IPS-20b (cell line): ENCODE results near the gene NCCRP1.
"Not testable (repeated sequence)": the region's sequence is repeated elsewhere in the genome, so short reads cannot be mapped to it uniquely, and the experiment has no call there.

ENCODE experiments used
- H3K27ac ChIP-seq: one replicate; pipeline ENCODE4 v1.5.1; 2013; ENCODE audit warnings: low read length
- H3K27me3 ChIP-seq: 2 replicates; pipeline ENCODE4 v1.6.1; 2013; ENCODE audit warnings: mild to moderate bottlenecking, low read length, inconsistent platforms; ENCODE audit not compliant: insufficient read depth
- H3K36me3 ChIP-seq: 2 replicates; pipeline ENCODE4 v1.6.1; 2013; ENCODE audit warnings: low read depth, mild to moderate bottlenecking, inconsistent platforms, low read length, moderate library complexity; ENCODE audit not compliant: insufficient read depth
- H3K4me1 ChIP-seq: 2 replicates; pipeline ENCODE4 v1.6.1; 2013; ENCODE audit warnings: mild to moderate bottlenecking, control low read depth, inconsistent platforms, low read length, moderate library complexity; ENCODE audit not compliant: insufficient read depth
- H3K4me3 ChIP-seq: 2 replicates; pipeline ENCODE4 v1.5.1; 2013; ENCODE audit warnings: mild to moderate bottlenecking, low read length, inconsistent platforms
- H3K9ac ChIP-seq: 2 replicates; pipeline ENCODE4 v1.6.1; 2013; ENCODE audit warnings: low read depth, mild to moderate bottlenecking, inconsistent platforms, low read length, moderate library complexity
- H3K9me3 ChIP-seq: 2 replicates; pipeline ENCODE4 v1.6.1; 2013; ENCODE audit warnings: mild to moderate bottlenecking, low read depth, low read length, inconsistent platforms; ENCODE audit not compliant: insufficient read depth

The NCCRP1 gene

DNA sequence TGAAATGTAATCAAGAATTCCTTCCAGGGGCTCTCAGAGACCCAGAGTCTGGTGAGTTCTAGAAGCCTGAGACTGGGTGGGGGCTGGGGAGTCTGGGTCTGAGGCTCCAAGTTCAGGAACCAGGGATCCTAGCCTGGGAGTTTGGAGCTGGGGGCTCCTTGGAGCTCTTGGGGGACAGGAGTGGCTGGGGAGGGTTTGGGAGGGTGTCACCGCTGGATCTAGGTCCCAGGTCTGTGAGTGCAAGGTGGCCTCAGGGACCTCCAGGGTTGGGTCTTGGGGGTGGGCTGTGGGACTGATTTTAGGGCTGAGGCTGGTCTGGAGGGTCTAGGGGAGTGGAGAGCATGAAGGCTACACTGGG lies 6.2 kb downstream of the NCCRP1 start:
- no peak overlapping the region for H3K9ac ChIP-seq
- peaks cover 64% of the 10 kb centered on the region for H3K27me3 ChIP-seq
- H3K4me1 ChIP-seq = no peaks in the 10 kb centered on the region

DNA sequence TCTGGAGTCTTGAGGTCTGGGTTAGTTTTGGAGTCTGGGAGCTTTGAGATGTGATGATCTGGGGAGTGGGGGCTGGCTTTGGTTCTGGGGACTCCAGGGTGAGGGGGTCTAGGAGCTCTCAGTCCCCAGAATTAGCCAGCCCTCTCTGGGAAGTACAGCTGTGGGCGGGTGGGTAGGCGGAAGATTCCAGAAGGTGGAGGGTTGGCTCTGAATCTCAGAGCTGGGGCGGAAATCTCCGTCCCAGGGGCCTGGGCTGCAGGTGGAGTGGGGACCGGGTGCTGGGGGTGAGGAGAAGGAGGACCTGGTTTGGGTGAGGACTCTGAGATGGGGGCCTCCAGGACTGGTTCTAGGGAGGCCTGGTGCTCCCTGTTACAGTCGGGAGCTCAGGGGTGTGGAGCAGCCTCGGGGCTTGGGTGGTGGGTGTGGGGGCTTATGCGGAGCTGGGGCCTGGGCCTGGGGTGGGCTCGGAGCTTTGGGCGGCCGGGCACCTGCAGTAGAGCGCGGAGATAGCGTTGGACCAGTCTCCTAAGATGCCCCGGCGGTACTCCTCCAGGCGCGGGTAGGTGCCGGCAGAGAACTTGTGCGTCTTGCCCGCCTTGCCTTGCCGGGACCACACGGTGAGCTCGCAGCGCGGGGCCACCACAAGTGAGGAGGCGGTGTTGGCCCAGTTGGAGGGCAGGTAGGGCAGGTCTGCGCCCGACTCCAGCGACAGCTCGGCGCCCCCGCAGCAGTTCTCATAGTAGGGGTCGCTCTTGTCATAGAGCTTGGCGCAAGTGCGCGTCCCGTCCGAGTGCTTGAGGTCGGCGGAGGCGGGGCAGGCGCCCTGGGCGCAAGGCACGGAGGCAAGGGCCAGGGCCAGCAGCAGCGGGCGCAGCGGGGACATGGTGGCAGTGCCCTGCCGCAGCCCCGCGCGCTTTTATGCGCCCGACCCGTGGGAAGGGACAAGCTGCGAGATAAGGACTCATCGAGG lies 6.9 kb downstream of the NCCRP1 start, which contains the start of gene SYCN:
Gene SYCN (minus strand): TSS at position 892 of the 970 bp plus-strand sequence. CDS start 9 bp downstream, at position 883.
- no peak within 1 kb of the TSS; the same call in 1 of the 2 replicates for H3K4me3 ChIP-seq
- no peaks in the 10 kb centered on the region for H3K36me3 ChIP-seq
- peaks cover 57% of the 10 kb centered on the region for H3K27me3 ChIP-seq
- H3K4me1 ChIP-seq = no peaks in the 10 kb centered on the region
- no peak within 1 kb of the TSS for H3K9ac ChIP-seq
- H3K27ac ChIP-seq = no peak within 1 kb of the TSS
- H3K9me3 ChIP-seq = no peaks in the 10 kb centered on the region

More for the DNA sequence above, 6.2 kb downstream of the NCCRP1 start:
- Histone ChIP-seq H3K36me3 (no peaks in the 10 kb centered on the region), H3K9me3 (no peaks in the 10 kb centered on the region), H3K27ac (no peak overlapping the region), H3K4me3 (no peak overlapping the region)

GRCh38 chr19:39205449-39205764 lies 8.6 kb downstream of the NCCRP1 start:
- H3K4me1 ChIP-seq = no peaks in the 10 kb centered on the region
- H3K4me3 ChIP-seq = no peak overlapping the region
- H3K27ac ChIP-seq = no peak overlapping the region
- no peaks in the 10 kb centered on the region for H3K9me3 ChIP-seq
- H3K36me3 ChIP-seq = no peaks in the 10 kb centered on the region
- no peak overlapping the region for H3K9ac ChIP-seq
- H3K27me3 ChIP-seq = peaks cover 51% of the 10 kb centered on the region

DNA sequence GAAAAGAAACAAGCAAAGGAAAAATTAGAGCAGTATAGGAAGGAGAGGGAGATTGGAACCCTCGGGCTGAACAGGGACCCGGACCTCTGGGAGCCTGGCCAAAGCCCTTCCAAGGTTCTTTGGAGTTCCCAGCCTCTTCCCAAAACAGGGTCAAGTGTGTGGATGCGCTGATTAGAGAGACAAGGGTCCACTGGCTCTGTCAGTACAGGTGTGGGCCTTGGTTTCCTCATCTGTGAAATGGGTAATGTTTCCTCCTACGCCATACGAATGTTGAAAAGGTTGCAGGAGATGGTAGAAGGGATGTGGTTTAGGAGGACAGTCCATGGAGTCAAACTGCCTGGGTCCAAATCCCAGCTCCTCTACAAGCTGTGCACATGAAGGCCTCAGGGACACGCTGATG lies 9.4 kb downstream of the NCCRP1 start:
- no peak overlapping the region for H3K4me3 ChIP-seq
- H3K9ac ChIP-seq = no peak overlapping the region
- H3K27ac ChIP-seq = no peak overlapping the region
- H3K36me3 ChIP-seq = no peaks in the 10 kb centered on the region
- peaks cover 44% of the 10 kb centered on the region for H3K27me3 ChIP-seq
- H3K9me3 ChIP-seq = no peaks in the 10 kb centered on the region
- H3K4me1 ChIP-seq = no peaks in the 10 kb centered on the region

DNA sequence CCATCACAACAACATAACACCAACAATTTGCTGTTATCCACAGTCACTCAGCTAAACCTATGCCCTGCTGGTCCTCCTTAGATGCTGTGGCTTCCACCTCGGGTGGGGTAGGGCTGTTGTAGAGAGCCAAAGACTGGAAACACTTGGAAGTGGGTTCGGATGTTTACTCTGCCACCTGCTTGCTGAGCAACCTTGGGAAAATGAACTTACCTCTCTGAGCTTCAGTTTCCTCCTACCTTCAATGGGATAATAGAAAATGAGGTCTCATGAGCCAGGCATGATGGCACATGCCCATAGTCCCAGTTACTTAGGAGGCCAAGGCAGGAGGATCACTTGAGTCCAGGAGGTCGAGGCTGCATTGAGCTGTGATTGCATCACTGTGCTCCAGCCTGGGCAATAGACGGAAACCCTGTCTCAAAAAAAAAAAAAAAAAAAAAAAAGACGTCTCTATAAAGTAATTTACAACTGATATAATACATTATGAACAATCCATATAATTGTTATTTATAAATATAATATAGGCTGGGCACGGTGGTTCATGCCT lies 10.6 kb downstream of the NCCRP1 start:
- Histone ChIP-seq H3K4me1 (no peaks in the 10 kb centered on the region), H3K4me3 (no peak overlapping the region), H3K9ac (no peak overlapping the region), H3K9me3 (no peaks in the 10 kb centered on the region), H3K27ac (no peak overlapping the region), H3K27me3 (peaks cover 33% of the 10 kb centered on the region), H3K36me3 (no peaks in the 10 kb centered on the region)

GRCh38 chr19:39208175-39208795 lies 11.5 kb downstream of the NCCRP1 start:
- Histone ChIP-seq H3K9me3 (no peaks in the 10 kb centered on the region), H3K9ac (no peak overlapping the region), H3K36me3 (no peaks in the 10 kb centered on the region), H3K27ac (no peak overlapping the region), H3K27me3 (peaks cover 24% of the 10 kb centered on the region), H3K4me1 (no peaks in the 10 kb centered on the region), H3K4me3 (no peak overlapping the region)

DNA sequence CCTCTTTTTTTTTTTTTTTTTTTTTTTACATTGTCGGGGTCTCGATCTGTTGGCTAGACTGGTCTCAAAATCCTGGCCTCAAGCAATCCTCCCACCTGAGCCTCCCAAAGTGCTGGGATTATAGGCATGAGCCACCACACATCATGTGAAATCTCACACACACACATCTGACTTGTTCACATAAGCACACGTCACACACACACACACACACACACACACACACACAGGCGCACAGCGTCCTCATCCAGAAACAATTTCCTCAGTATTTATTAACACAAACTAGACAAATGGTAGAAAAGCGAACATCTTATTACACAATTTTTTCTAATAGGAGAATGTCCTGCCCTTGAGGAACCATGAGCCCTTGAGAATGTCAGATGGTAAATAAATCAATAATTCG lies 12.4 kb downstream of the NCCRP1 start:
- no peaks in the 10 kb centered on the region for H3K4me1 ChIP-seq
- peaks cover 15% of the 10 kb centered on the region for H3K27me3 ChIP-seq
- no peaks in the 10 kb centered on the region for H3K36me3 ChIP-seq
- no peak overlapping the region for H3K4me3 ChIP-seq
- H3K27ac ChIP-seq = no peak overlapping the region
- H3K9me3 ChIP-seq = no peaks in the 10 kb centered on the region
- no peak overlapping the region for H3K9ac ChIP-seq

- H3K4me3 ChIP-seq = no peak overlapping the region
- H3K27ac ChIP-seq = no peak overlapping the region
- no peaks in the 10 kb centered on the region for H3K36me3 ChIP-seq
These were observed 15.1 kb downstream of the NCCRP1 start for GRCh38 chr19:39211731-39212374.

DNA sequence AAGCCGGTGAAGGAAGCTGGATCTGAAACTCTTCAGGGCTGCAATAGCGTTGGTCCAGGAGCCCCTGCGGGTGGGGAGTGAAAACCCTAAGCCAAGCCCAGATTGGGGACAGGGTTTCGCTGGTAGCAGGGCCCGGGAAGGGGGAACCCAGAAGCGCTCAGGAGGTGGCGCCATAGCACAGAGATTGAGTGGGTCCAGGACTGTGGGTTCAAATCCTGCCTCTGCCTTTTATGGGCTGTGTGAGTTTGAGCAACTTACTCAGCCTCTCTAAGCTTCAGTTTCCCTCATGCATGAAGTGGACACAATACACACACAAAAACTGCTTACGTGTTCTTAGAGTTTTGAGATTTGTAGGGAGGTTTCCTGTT lies 15.6 kb downstream of the NCCRP1 start:
- Histone ChIP-seq H3K27ac (no peak overlapping the region), H3K36me3 (no peaks in the 10 kb centered on the region), H3K4me1 (no peaks in the 10 kb centered on the region), H3K27me3 (no peaks in the 10 kb centered on the region), H3K9me3 (no peaks in the 10 kb centered on the region; the same call in 1 of the 2 replicates), H3K9ac (no peak overlapping the region), H3K4me3 (no peak overlapping the region)

More at GRCh38 chr19:39211731-39212374, 15.1 kb downstream of the NCCRP1 start:
- H3K4me1 ChIP-seq = no peaks in the 10 kb centered on the region
- no peak overlapping the region for H3K9ac ChIP-seq
- H3K27me3 ChIP-seq = no peaks in the 10 kb centered on the region
- H3K9me3 ChIP-seq = no peaks in the 10 kb centered on the region; the same call in 1 of the 2 replicates

- H3K4me3 ChIP-seq, H3K4me1 ChIP-seq, H3K9me3 ChIP-seq, H3K36me3 ChIP-seq, H3K27me3 ChIP-seq, H3K9ac ChIP-seq, H3K27ac ChIP-seq: not testable (repeated sequence)
These were observed 18.6 kb downstream of the NCCRP1 start for GRCh38 chr19:39215323-39215722.

DNA sequence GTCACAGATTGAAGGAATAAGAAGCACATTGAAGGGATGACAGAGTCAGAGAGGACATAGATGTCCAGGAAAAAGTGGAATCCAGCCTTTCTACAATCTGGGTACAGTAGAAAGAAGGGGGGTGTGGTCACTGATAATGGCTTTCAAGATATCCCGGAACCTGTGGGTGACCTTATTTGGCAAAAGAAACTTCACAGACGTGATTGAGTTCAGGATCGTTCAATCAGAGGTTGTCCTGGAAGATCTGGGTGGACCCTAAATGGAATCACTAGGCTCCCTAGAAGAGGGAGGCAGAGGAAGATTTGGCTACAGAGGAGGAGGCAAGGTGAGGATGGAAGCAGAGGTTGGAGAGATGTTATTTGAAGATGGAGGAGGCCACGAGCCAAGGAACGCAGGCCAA lies 20.3 kb downstream of the NCCRP1 start:
- H3K4me1 ChIP-seq = no peaks in the 10 kb centered on the region
- H3K27me3 ChIP-seq = peaks cover 20% of the 10 kb centered on the region
- no peaks in the 10 kb centered on the region; the same call in 1 of the 2 replicates for H3K9me3 ChIP-seq
- H3K27ac ChIP-seq = no peak overlapping the region
- no peaks in the 10 kb centered on the region for H3K36me3 ChIP-seq
- H3K9ac ChIP-seq = no peak overlapping the region
- no peak overlapping the region for H3K4me3 ChIP-seq
